NCI-H146 treated with DMSO at 0.1 percent for 48 hours (cell line): Measurements from ENCODE around the gene CRABP1.
A peak's percentile ranks its signal among the peaks of the same experiment; 100 is the strongest.

Experiments used
- DNase-seq: peaks from one replicate; lab custom pipeline; 2025; ENCODE audit not compliant: unreplicated experiment; lab: John Stamatoyannopoulos, UW

Gene CRABP1

DNA sequence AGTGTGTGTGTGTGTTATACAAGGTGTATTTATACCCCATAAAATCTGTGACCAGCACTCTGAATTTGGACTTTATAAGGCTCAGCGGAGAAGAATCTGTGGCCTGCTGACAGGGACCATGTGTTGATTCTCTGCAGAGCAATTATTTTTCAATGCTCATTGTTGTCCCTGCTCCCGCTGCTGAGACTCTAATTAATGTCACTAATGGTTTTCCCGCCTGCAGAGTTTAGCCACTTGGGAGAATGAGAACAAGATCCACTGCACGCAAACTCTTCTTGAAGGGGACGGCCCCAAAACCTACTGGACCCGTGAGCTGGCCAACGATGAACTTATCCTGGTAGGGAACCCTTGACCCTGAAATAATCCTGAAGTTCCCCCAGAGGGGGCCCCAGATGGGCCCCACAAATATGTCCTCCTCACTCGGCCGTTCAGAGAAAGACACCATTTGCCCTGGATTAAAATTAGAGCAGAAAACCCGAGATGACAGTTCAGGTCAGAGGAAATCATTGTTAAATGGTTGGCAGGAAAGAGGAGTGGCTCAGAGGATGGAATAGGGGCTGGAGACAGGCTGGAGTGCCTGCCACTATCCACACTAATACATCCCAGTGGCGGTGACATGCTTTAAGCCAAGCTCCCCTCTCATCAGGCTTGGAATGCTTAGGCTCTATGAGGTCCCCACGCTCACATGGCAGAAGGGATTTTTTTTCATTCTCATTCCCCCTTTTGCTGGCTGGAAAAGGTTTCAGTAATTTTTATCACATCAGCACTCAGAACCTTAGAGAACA, 3.3 kb downstream of the CRABP1 start:
- DNase-seq, result peak; percentile 7

DNA sequence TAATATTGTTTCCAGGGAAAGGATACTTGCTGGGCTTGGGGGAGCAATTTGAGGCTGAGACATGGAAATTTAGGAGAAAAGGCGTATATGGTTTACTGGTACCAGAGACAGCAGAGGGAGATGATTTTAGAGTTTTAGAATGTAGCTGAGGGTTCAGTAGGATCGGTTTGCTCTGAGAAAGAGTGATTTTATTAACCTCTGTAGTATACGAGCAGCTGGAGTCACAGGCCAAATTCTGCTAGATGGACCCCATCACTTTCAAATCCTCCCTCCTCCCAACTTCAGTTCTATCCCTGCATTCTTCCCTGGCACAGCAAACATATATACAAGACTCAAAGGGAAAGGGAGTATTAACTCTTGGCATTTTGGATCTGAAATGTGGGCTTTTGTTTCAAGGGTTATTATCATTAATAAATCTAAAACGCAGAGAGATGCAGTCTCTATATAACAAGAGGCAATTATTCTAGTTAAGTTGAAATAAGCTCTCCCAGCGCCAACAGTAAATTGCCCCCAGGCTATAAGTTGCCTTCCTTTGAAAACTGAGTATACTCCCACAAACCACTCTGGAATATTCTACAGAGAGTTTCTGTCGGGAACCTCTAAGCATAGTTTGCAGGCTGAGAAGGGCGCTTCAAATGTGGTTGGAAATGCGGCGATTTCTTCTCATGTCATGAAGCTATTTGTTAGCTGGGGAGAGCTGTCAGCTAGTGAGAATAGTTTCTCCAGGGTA, 5.4 kb downstream of the CRABP1 start:
- DNase-seq, result no peak

DNA sequence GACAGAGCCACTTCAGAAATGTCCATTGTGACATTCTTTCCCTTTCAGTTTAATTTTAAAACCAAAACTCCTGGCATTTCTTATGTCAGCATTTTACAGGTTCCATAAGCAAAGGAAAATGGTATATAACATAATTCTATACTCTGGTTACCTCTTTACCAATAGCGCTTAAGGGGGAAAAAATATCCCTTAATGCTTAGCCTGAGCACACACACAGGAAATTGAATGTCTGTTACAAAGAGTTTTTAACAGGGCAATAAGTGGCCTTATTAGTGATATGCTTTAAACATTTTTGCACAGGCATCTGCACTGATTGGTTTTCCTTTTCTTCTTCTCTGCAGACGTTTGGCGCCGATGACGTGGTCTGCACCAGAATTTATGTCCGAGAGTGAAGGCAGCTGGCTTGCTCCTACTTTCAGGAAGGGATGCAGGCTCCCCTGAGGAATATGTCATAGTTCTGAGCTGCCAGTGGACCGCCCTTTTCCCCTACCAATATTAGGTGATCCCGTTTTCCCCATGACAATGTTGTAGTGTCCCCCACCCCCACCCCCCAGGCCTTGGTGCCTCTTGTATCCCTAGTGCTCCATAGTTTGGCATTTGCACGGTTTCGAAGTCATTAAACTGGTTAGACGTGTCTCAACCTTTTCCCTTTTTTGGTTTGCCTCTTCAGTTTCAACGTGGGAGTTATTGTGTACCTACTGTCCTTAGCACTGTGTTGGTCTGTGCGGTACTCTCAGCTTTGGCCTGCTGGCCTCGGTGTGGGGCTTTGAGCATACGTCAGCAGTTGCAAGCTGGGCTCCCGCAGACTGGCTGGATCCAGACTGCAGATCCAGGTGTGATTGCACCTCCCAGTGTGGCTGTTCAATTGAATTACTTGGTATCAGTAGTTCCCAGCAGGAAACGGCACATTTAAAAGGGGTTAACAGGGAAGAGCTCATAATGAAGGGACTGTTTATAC, 7.7 kb downstream of the CRABP1 start:
- peak; percentile 50 for DNase-seq

DNA sequence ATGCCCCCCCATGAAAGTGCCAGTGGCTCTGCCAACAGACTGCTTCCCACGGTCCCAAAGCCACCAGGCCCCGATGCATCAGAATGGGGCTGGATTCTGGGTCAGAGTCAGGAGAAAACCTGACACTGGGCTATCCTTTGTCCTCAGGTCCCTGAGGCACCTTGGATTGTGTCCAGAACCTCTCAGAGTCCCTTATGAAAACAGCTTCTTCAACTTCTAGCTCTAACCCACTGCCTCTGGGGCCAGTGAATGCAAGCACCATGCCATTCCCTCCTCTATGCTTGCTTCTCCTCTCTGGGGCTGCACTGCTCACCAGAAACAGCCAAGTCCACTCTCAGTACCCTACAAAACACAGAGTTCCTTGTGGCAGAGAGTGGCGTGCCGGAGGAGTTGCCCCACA, 9.9 kb downstream of the CRABP1 start:
- DNase-seq, result no peak

DNA sequence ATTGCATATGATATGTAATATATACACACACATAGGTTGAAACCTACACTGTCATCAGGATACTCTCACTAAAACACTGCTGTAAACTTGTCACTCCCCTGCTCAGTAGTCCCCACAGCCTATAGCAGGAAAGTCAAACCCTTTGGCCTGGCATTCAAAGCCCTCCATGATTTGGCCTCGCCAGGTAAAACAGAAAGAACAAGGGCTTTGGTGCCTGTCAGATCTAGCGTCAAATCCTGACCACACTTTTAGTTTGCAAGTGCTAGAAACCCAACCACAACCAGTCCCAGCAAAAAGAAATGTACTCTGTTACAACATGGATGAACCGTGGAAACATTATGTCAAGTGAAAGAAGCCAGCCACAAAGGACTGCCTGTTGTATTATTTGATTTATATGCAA, 11.4 kb downstream of the CRABP1 start:
- DNase-seq, result no peak

DNA sequence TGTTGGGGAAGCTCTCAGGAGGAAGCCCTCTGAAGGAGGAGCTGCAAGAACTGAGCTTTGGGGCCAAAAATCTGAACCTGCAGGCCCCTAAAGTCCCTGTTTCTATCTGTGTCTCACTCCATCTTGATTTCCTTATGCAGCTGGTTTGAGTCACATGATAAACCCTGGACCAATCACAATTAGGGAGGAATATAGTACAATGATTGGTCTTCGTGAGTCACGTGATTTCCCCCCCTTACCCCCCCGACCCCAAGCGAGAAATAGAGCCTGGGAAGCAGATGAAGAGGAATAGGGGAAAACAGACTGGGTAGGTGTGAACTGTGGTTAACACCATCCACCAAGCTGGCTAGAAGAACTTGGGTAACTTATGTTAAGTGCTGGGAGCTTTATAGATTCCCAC, 12.9 kb downstream of the CRABP1 start:
- no peak for DNase-seq

DNA sequence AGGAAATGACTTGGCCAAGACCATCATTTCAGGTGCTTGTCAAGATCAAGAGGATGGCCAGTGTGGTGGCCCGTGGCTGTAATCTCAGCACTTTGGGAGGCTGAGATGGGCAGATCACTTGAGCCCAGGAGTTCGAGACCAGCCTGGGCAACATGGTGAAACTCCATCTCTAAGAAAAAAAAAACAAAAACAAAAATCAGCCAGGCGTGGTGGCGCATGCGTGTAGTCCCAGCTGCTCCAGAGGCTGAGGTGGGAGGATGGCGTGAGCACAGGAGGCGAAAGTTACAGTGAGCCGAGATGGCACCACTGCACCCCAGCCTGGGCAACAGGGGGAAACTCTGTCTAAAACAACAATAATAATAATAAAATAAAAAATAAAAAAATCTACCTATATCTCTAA, 15.0 kb downstream of the CRABP1 start:
- DNase-seq, result no peak

DNA sequence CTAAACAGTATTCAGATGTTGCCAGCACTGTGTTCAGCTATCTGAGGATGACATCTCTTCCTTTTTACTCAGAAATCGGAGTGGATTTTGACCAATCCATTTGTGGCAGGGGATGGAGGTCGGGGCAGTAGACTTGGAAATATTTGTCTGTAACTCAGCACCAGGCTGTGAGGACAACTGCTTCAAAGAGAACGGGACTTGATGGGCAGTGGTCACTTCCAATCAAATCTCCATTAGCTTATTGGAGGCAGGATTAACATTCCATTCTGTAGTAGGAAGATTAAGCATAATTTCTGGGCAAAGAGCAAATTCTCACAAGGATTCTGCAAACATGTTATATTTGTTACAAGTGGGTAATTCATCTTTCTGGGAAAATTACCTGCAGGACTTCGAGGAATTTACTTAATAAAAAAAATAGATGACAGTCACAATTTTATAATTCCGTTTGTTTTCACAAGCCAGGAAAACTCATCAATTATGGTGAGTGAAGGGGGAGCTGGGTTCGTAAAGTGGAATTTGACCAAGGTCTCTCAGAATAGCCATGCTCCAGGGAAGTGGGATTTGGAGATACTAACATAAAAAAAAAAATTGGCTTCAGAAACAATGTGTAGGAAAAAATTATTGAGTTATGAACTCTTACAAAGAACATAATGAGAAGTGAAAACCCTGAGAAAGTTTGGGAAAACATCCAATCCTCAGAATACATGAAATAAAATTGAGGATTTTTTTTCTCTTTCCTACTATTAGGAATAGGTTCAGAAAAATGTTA, 18.1 kb downstream of the CRABP1 start:
- no peak for DNase-seq

DNA sequence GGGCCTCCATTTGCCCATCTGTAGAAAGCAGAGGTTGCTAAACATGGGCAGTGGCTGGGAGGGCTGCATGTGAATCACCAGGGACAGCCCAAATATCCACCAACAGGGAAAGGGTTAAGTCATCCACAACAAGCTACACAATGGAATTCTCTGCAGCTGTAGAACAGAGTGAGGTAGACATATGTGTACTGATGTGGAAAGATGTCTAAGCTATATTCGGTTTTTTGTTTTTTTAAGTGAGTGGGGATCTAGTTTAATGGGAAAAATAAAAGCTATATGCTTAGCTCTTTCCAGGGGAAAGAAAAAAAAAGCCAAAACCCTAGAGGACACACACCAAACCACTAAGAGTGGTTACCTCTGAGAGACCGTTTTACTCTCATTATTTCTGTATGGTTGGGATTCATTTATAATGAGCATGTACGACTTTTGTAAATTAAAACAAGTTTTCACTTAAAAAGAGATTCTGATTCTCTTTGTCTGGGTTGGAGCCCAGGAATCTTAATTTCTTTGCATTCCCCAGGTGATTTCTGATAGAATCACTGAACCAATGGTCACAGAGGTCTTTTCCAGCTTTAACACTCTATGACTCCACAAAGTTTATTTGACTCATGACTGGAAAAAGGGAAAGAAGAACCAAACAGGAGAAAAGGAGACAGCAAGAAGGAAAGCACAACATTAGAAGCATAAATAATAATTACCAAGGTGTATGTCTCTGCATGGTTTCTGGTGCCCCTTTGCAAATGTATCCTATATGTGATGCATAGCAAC, 19.1 kb downstream of the CRABP1 start:
- no peak for DNase-seq

DNA sequence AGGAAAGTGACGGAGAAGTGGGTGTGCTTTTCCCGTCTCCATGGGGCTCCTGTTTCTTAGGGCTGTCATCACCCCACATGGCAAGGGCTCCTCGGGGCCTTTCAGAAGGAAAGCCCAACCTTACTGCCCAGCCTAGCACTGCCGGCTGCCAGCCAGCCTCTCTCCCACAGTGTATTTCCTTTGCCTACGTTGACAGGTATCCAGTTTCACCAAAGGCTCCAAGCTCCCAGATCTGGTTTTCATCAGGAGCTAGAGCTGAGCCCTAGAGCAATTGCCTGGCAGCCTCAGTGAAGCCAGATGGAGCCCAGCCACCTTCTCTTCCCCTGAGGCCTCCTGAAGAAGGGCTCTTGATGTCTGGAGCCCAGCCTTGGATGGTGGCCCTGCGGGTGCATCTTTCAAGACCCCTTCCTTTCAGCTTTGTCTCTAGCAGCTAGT, 20.2 kb downstream of the CRABP1 start:
- no peak for DNase-seq

DNA sequence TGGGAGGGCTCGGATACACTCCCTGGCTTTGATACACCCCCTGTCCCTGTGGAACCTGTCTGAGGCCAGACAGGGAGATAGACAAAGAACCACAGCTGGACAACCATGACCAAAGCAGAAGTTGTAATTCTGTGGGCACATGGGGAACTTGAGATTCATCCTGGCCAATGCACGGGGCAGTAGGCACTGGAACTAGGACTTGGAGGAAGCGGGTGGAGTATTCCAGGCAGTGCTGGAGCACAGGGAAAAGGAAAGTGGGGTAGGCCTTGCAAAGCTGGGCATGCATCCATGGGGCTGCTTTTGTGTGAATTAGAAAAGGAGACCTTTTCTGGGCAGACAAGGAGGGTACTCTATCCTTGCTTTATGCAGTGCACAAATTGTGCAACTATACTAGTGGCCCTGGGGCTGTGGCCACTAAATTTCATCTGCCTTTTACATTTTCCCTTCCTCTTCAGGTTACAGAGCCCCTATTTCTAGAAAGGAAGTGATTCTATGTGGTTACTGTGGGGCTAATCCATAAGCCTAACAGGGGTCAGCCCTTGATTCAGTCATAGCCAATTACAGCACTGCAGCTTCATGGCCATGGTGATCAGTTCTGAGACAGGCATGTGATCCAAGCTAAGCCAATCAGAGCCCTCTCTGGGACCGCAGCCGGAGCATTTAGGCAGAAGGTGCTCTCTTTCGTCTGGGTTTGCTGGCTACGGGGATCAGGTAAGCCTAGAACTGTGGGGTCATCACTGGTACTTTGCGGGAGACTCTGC, 21.0 kb downstream of the CRABP1 start:
- DNase-seq, result no peak

DNA sequence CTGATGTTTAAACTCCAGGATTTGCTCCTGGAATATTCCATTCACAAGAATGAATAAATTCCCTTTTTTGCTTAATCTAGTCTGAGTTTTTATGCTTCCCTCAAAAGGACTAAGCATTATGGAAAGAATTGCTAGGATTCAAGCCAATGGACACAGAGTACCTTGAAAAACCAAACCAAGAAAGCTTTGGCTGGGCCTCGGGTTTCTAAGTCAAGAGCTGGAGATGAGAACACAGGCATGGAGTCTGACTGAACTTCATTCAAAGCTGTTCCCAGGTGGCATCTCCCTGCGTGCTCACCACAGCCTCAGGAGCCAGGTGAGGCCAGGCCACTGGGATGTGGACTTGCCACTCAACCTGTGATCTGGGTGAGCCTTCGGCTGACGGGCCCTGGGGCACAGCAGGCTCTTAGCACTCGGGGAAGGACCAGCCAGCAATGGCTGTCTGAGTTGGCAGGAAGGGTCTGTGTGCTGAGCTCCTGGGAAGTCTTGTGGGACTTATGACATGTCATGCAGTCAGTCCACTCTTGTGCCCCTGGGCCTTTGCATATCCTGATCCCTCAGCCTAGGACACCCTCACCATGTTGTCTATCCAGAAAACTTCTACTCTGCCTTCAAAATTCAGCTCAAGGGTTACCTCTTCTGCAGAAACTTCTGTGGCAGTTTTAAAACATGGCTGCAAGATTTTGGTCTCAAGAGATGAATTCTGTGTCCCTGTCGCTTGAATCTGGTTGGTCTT, 21.8 kb downstream of the CRABP1 start:
- no peak for DNase-seq

DNA sequence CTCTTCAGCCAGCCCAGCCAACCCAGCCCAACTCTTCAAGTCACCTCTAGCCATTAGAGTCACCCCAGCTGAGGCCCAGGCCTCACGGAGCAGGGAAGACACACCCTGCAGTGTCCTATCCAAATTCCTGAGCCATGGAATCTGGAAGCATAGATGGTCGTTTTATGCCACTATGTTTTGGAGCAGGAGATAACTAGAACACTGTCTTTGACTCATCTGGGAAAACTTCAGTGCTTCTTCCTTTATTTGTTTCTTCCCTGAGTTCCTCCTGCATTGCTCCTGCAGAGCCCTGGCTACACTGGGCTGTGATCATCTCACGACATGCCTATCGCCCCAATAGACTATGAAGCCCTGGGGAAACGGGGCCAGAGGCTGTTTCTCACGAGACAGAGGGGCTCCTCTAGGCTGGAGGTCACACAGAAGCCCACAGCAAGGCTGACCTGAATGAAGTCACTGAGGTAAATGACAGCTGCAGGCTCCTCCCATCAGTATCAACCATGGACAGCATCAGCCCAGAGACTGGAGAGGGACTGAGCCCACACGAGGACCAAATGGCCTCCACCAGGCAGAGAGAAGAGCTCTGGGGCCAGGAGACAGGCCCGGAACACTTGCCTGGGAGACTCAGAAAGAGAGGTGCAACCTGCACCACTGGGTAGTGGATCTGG, 22.7 kb downstream of the CRABP1 start:
- DNase-seq, result no peak

DNA sequence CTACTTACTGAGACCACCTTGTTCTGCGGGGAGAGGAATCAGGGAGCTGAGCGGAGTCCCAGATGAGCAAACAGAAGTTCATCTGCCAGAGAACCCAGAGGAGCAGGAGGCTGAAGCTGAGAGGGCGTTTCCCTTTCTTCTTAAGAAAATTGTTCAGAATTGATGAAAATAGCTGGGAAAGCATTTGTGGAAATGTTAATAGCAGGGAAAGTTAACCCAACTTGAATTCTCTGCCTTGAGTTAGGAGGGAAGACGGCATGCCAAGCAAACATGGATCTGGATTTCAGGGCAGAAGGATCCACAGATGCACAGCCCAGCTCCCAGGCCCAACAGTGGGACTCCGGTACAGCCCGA, 23.2 kb downstream of the CRABP1 start:
- no peak for DNase-seq

DNA sequence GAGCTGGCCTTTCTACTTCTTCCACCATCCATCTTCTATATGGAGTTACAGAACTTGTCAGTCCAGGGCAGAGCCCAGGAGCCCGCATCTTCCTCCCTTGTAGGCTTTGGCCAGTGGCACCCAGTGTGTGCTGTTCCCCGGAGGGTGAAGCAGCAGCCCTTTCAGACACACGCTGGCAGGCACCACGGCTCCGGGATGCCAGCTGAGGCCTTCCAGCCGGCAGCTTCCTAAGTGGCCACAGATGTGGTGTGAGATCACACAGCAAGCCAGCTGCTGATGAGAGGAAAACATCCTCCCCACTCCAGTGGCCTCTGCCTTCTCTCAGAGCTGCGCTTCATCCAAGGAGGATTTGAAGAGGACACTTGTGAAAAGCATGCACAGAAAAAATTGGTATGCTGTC, 24.1 kb downstream of the CRABP1 start:
- no peak for DNase-seq

DNA sequence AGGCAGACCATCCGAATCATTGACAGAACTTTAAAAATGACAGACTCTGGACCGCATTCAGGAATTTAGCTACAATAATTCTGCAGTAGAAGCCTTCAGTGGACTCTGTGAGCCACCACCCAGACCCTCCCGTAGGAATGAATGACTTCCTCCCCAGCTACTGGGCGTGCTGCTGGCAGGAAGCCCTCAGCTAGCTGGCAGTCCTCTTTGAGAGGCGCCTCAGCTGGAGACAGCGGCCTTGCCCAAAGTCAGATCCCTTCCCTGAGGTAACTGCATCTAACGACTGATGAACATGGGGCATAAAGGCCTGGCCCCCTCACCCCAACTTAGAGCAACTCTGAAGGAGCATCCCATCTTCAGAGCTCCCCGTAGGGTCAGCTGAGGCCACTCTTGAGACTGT, 25.8 kb downstream of the CRABP1 start:
- DNase-seq, result no peak

DNA sequence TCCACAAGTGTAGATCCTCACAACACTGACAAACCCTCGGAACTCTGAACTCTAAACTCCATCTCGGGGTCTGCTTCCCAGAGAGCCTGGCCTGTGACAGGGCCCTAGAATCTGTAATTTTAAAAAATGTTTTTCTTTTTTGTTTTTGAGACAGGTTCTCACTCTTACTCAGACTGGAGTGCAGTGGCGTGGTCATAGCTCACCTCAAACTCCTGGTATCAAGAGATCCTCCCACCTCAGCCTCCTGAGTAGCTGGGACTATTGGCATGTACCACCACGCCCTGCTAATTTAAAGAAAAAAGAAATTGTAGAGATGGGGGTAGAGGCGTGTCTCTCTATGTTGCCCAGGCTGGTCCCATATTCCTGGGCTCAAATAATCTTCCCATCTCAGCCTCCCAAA, 26.2 kb downstream of the CRABP1 start:
- DNase-seq, result no peak

DNA sequence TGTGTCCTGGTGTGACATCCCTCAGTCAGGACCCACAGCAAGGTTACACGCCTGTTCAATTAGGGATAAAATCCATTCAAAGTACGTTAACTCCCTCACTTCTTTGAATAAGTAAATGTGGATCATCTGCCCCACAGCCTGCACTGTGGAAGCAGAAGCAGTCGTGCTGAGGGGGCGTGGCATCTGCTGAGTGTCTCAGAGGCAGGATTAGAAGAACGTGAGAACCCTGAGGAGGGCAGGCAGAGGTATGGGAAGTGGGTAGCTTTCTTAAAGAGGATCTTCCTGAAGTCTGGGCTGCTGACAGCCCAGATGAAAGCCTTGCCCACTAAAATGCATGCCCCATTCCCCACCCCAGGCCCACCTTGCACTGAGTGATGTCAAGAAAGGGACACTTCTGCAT, 28.5 kb downstream of the CRABP1 start:
- DNase-seq, result no peak
